ENCODE data around the gene GMCL2. TPM values are rescaled to one million over a fixed set of nuclear protein-coding genes. Genes with fewer than 3 reads are reported as not detected.

The GMCL2 gene
- total and polyA plus RNA-seq, 9 of the 15 experiments (the other 6 are each of a cell fraction or from before 2014, with no cell fraction given): 0.04 TPM; not detected in 8

DNA sequence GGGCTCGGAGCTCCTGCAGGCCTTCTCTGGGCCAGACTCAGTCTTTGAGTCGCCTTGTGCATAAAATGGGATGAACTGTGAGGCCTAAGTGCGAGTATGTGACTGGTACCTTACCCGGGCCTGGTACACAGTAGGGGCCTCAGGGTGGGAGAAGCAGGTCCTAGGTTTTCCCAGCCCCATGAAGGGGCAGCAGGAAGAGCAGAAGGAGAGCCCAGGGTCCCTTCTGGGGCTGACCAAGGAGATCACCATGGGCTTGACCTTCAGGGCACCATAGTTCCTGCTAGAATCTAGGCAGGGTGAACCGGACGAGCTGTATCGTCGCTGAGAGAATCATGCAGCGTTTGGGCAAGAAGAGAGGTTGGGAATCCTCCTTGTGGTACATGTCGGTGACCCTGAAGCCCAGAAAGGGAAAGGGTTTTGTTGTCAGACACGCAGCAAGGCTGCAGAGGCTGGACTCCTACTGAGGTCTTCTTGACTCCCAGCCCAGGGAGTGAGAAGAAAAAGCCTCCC is 45.8 kb upstream of the GMCL2 start (continued):
- TF ChIP-seq, protein P1, sequence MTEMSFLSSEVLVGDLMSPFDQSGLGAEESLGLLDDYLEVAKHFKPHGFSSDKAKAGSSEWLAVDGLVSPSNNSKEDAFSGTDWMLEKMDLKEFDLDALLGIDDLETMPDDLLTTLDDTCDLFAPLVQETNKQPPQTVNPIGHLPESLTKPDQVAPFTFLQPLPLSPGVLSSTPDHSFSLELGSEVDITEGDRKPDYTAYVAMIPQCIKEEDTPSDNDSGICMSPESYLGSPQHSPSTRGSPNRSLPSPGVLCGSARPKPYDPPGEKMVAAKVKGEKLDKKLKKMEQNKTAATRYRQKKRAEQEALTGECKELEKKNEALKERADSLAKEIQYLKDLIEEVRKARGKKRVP (CRISPR knock-in tag; IDR thresholded peaks at IDR 0.05): no peak
- TF ChIP-seq HNRNPK (IDR thresholded peaks at IDR 0.05; ENCODE audit: low read depth, low read length, poor library complexity, severe bottlenecking): no peak

DNA sequence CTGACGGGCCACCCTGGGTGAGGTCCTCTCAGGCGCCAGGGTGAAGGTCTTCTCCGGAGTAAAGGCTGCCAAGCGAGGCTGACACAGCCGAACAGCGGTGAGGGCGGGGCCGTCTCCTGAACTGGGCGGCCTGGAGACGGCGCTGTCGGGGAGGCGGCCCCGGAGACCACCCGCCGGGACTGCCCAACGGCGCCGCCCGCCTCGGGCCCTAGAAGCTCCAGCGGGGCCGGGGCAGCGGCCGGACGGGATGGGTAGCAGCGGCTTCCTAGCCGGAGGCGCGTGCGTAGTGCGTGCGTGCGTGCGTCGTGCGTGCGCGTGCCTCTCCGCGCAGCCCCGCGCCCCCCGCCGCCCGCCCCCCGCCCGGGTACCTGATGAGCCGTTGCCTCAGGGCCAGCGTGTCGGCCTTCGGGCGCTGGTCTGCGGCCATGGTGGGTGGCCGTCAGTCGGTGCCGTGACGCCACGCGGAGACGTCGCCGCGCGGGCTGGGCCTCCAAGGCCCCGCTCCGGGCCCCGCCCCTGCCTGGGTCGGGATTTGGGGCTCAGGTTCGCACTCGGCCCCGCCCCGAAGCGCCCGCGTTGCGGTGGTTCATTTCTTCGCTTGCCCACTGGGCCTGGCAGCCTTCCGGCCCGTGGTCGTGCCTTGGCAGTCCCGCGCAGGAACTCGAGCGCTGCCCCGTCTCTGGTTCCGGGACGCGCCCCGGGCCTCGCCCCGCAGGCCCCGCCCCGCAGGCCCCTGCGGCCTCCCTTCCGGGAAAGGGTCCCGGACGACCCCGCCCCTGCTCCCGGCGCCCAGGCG is 45.2 kb upstream of the GMCL2 start, which contains the start of gene PHYKPL:
Gene PHYKPL (minus strand): TSS at position 679 of the 796 bp plus-strand sequence. CDS start 252 bp downstream, at position 427.
- intact Hi-C loops (cut with micrococcal nuclease): no loop called here
- FAIRE-seq: no peak
- CTCF ChIA-PET (ENCODE audit: low intra/inter-chr PET ratio): no interaction called here
- TF ChIP-seq RBM17 (IDR thresholded peaks at IDR 0.05; ENCODE audit: borderline replicate concordance, low read depth, low read length) (no peak), E2F3 (CRISPR knock-in tag; IDR thresholded peaks at IDR 0.05) (no peak), HMG20B (CRISPR knock-in tag; IDR thresholded peaks at IDR 0.05) (no peak), NCOA1 (IDR thresholded peaks at IDR 0.05; ENCODE audit: low read depth) (no peak), STAG1 (CRISPR knock-in tag; IDR thresholded peaks at IDR 0.05; ENCODE audit: borderline replicate concordance) (no peak), CEBPG (CRISPR knock-in tag; IDR thresholded peaks at IDR 0.05) (0 out of 2 replicates have a peak, but pooled peaks have one; percentile 17), CEBPG (tag; conservative IDR thresholded peaks at IDR 0.05 in 1 of 2, IDR thresholded peaks at IDR 0.05 in 1 of 2) (no peak), XRCC5 (IDR thresholded peaks at IDR 0.05; ENCODE audit: low read depth, low read length) (no peak), HMG20A (CRISPR knock-in tag; conservative IDR thresholded peaks at IDR 0.05) (no peak), ETV1 (tag; conservative IDR thresholded peaks at IDR 0.05; ENCODE audit: low read depth) (no peak)
- TF ChIP-seq, protein P2, sequence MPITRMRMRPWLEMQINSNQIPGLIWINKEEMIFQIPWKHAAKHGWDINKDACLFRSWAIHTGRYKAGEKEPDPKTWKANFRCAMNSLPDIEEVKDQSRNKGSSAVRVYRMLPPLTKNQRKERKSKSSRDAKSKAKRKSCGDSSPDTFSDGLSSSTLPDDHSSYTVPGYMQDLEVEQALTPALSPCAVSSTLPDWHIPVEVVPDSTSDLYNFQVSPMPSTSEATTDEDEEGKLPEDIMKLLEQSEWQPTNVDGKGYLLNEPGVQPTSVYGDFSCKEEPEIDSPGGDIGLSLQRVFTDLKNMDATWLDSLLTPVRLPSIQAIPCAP (CRISPR knock-in tag; IDR thresholded peaks at IDR 0.05; ENCODE audit: borderline replicate concordance): no peak

More for the DNA sequence above, 45.2 kb upstream of the GMCL2 start, which contains the start of gene PHYKPL:
- POLR2A ChIA-PET: interaction anchor here (0.6 to 13.2 kb wide), 6 partner anchors 9 to 272 kb away, joined by 3 to 162 read pairs (median 6); partner anchors contain the start of gene HNRNPAB
- Histone ChIP-seq H2AFZ (ENCODE audit: low read depth, low read length) (peak within 1 kb of the TSS; percentile 97), H4K20me1 (replicated peaks; ENCODE audit: control insufficient read depth, insufficient read depth, low read length) (no peaks in the 10 kb centered on the region), H3K36me3 (ENCODE audit: control insufficient read depth, insufficient read depth, low read length) (peaks cover 40% of the 10 kb centered on the region), H3K79me2 (ENCODE audit: control insufficient read depth, insufficient read depth, low read length) (peaks cover 35% of the 10 kb centered on the region), H3K27me3 (ENCODE audit: control insufficient read depth in 2 of 2, insufficient read depth in 2 of 2, low read length in 2 of 2) (no peaks in the 10 kb centered on the region), H3K4me3 (peak within 1 kb of the TSS; percentile 93), H3K4me2 (ENCODE audit: insufficient read depth, low read length) (peak within 1 kb of the TSS; percentile 98), H3K27ac (ENCODE audit: extremely low read depth, low read depth, low read length) (peak within 1 kb of the TSS; percentile 87), H3K9ac (ENCODE audit: insufficient read depth in 1 of 2, low read depth in 2 of 2, low read length in 2 of 2) (peak within 1 kb of the TSS; percentile 87 to 98), H3K9me1 (ENCODE audit: control insufficient read depth, insufficient read depth, low read length) (no peaks in the 10 kb centered on the region), H3K4me1 (replicated peaks in 1 of 2; ENCODE audit: control insufficient read depth in 2 of 2, insufficient read depth in 2 of 2, low read length in 2 of 2) (peaks cover 31 to 39% of the 10 kb centered on the region in 2 experiments), H3K9me3 (replicated peaks; ENCODE audit: control insufficient read depth, insufficient read depth, low read depth, low read length) (no peaks in the 10 kb centered on the region)
- DNase-seq (ENCODE audit: extremely low read depth in 1 of 4, low spot score in 3 of 4): peak; percentile 77 to 92 (median 86)
- WGBS (ENCODE audit: insufficient coverage, low coverage, missing lambda C conversion rate): under 1% methylated on average over 44 of the region's 102 CpGs
- in situ Hi-C loops (cut with MboI): no loop called here
- BruUV-seq (replicated peaks): no TSS peak
- ATAC-seq: peak; percentile 79

Measured in K562 (cell line).